ENCODE measurements around the gene CDK5. TPM values are rescaled to one million over a fixed set of nuclear protein-coding genes. Genes with fewer than 3 reads are reported as not detected.

CDK5 gene
- total RNA-seq, 1 experiment from 2014 or later, result 23.8 TPM

GRCh38 chr7:151017953-151018420 is 39.7 kb downstream of the CDK5 start:
- H3K9me3 ChIP-seq, result no peaks in the 10 kb centered on the region
- H3K4me1 ChIP-seq, result peaks cover 26% of the 10 kb centered on the region
- Mint-ChIP-seq H3K27me3 (ENCODE audit: insufficient read depth, unreplicated experiment) (peaks cover 6% of the 10 kb centered on the region), H3K27ac (ENCODE audit: unreplicated experiment) (peak overlapping the region; percentile 80), H3K4me1 (ENCODE audit: low read depth, unreplicated experiment) (peaks cover 12% of the 10 kb centered on the region), H3K36me3 (ENCODE audit: insufficient read depth, unreplicated experiment) (no peaks in the 10 kb centered on the region), H3K9me3 (ENCODE audit: unreplicated experiment) (no peaks in the 10 kb centered on the region), H3K4me3 (ENCODE audit: unreplicated experiment) (peak overlapping the region; percentile 77)
- intact Hi-C loops (cut with micrococcal nuclease; ENCODE audit: unreplicated experiment), result loop anchor here (1.0 kb wide), 2 partner anchors 10 to 55 kb away; partner anchors contain the start of gene ABCB8
- no peaks in the 10 kb centered on the region for H3K36me3 ChIP-seq (ENCODE audit: control insufficient read depth, insufficient read depth, low read length)
- BruUV-seq (replicated peaks), result no TSS peak
- peak; percentile 91 to 98 for TF ChIP-seq CTCF (IDR thresholded peaks at IDR 0.05; ENCODE audit: insufficient read depth in 1 of 2, low read depth in 1 of 2, low read length in 1 of 2, severe bottlenecking in 1 of 2, unreplicated experiment in 1 of 2)
- ChIA-PET CTCF (interaction anchor here (0.7 to 3.3 kb wide), 13 partner anchors 8 to 176 kb away, joined by 3 to 54 read pairs (median 4); partner anchors contain the start of genes ABCB8 and FASTK), POLR2A (interaction anchor here (1.3 kb wide), 1 partner anchor 10 kb away, joined by 4 read pairs; the partner anchor contains the start of gene ABCB8)
- H3K27me3 ChIP-seq (replicated peaks; ENCODE audit: control insufficient read depth, insufficient read depth, low read length), result no peaks in the 10 kb centered on the region
- peak; percentile 74 to 89 for DNase-seq
- peak overlapping the region; percentile 33 for H3K4me3 ChIP-seq (ENCODE audit: low read depth, low read length)

- POLR2A ChIA-PET, result no interaction called here
- H3K27me3 Mint-ChIP-seq (ENCODE audit: insufficient read depth, unreplicated experiment), result peaks cover 4% of the 10 kb centered on the region
- H3K4me3 ChIP-seq (ENCODE audit: low read depth, low read length), result no peak overlapping the region
Observed at GRCh38 chr7:151017370-151017952, 40.2 kb downstream of the CDK5 start.

GRCh38 chr7:151016942-151017341 is 40.8 kb downstream of the CDK5 start:
- H3K27ac Mint-ChIP-seq (ENCODE audit: unreplicated experiment), result no peak overlapping the region
- no peak for DNase-seq
- CTCF ChIA-PET, result interaction anchor here (1.1 kb wide), 1 partner anchor 31 kb away, joined by 3 read pairs; no protein-coding TSS in a partner anchor
- no TSS peak for BruUV-seq (replicated peaks)
- no peaks in the 10 kb centered on the region for H3K36me3 Mint-ChIP-seq (ENCODE audit: insufficient read depth, unreplicated experiment)
- no peak overlapping the region for H3K4me3 Mint-ChIP-seq (ENCODE audit: unreplicated experiment)
- POLR2A ChIA-PET, result no interaction called here
- no peaks in the 10 kb centered on the region for H3K9me3 ChIP-seq
- peaks cover 37% of the 10 kb centered on the region for H3K4me1 ChIP-seq
- H3K36me3 ChIP-seq (ENCODE audit: control insufficient read depth, insufficient read depth, low read length), result no peaks in the 10 kb centered on the region
- intact Hi-C loops (cut with micrococcal nuclease; ENCODE audit: unreplicated experiment), result no loop called here
- peaks cover 4% of the 10 kb centered on the region for H3K27me3 Mint-ChIP-seq (ENCODE audit: insufficient read depth, unreplicated experiment)
- TF ChIP-seq CTCF (IDR thresholded peaks at IDR 0.05; ENCODE audit: insufficient read depth in 1 of 2, low read depth in 1 of 2, low read length in 1 of 2, severe bottlenecking in 1 of 2, unreplicated experiment in 1 of 2), result no peak
- no peak overlapping the region for H3K4me3 ChIP-seq (ENCODE audit: low read depth, low read length)
- H3K4me1 Mint-ChIP-seq (ENCODE audit: low read depth, unreplicated experiment), result peaks cover 22% of the 10 kb centered on the region
- no peaks in the 10 kb centered on the region for H3K27me3 ChIP-seq (replicated peaks; ENCODE audit: control insufficient read depth, insufficient read depth, low read length)
- H3K9me3 Mint-ChIP-seq (ENCODE audit: unreplicated experiment), result no peaks in the 10 kb centered on the region

More at GRCh38 chr7:151017370-151017952, 40.2 kb downstream of the CDK5 start:
- CTCF ChIA-PET, result interaction anchor here (1.0 to 3.3 kb wide), 4 partner anchors 10 to 54 kb away, joined by 3 to 54 read pairs (median 22); partner anchors contain the start of gene ABCB8
- H3K36me3 Mint-ChIP-seq (ENCODE audit: insufficient read depth, unreplicated experiment), result no peaks in the 10 kb centered on the region
- no peak for DNase-seq
- H3K9me3 Mint-ChIP-seq (ENCODE audit: unreplicated experiment), result no peaks in the 10 kb centered on the region
- intact Hi-C loops (cut with micrococcal nuclease; ENCODE audit: unreplicated experiment), result no loop called here
- peaks cover 31% of the 10 kb centered on the region for H3K4me1 ChIP-seq
- no peak for TF ChIP-seq CTCF (IDR thresholded peaks at IDR 0.05; ENCODE audit: insufficient read depth in 1 of 2, low read depth in 1 of 2, low read length in 1 of 2, severe bottlenecking in 1 of 2, unreplicated experiment in 1 of 2)
- H3K4me1 Mint-ChIP-seq (ENCODE audit: low read depth, unreplicated experiment), result peaks cover 17% of the 10 kb centered on the region
- H3K4me3 Mint-ChIP-seq (ENCODE audit: unreplicated experiment), result peak overlapping the region; percentile 77
- peak overlapping the region; percentile 80 for H3K27ac Mint-ChIP-seq (ENCODE audit: unreplicated experiment)
- no peaks in the 10 kb centered on the region for H3K36me3 ChIP-seq (ENCODE audit: control insufficient read depth, insufficient read depth, low read length)
- no peaks in the 10 kb centered on the region for H3K27me3 ChIP-seq (replicated peaks; ENCODE audit: control insufficient read depth, insufficient read depth, low read length)
- H3K9me3 ChIP-seq, result no peaks in the 10 kb centered on the region
- BruUV-seq (replicated peaks), result no TSS peak
